LNCAP (cell line): ENCODE data around the gene SCYGR3.
"Not testable (repeated sequence)": the region's sequence is repeated elsewhere in the genome, so short reads cannot be mapped to it uniquely, and the experiment has no call there.

Experiments used
- TF ChIP-seq, protein P1 (sequence below): fragments of 450-650 bp; IDR thresholded peaks from 2 replicates; pipeline ENCODE4 v1.5.1; 2017; ENCODE audit warnings: mild to moderate bottlenecking

SCYGR3 gene

DNA sequence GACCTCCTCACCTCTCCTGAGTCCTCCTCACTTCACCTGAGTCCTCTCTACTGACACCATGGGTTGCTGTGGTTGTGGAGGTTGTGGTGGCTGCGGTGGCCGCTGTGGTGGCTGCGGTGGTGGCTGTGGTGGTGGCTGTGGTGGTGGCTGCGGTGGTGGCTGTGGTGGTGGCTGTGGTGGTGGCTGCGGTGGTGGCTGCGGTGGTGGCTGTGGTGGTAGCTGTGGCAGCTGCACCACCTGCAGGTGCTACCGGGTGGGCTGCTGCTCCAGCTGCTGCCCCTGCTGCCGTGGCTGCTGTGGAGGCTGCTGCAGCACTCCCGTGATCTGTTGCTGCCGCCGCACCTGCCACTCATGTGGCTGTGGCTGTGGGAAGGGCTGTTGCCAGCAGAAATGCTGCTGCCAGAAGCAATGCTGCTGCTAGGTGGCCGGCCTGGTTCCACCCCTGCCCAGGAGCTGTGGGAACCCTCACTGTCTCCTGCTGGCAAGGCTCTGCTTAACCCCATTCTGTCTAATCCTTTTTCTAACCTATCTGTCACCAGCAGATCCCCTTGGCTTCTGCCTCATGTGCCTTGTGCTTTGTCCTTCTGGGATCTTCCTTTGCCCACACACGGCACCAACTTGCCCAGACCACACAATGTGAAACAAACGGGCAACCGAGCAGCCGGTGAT lies 15.7 kb downstream of the SCYGR3 start, which contains the start of gene SCYGR2:
Gene SCYGR2, plus strand, starts transcription at position 59 of the 669 bp plus-strand sequence. Its CDS starts 0 bp downstream, at position 59.
- TF ChIP-seq, protein P1, sequence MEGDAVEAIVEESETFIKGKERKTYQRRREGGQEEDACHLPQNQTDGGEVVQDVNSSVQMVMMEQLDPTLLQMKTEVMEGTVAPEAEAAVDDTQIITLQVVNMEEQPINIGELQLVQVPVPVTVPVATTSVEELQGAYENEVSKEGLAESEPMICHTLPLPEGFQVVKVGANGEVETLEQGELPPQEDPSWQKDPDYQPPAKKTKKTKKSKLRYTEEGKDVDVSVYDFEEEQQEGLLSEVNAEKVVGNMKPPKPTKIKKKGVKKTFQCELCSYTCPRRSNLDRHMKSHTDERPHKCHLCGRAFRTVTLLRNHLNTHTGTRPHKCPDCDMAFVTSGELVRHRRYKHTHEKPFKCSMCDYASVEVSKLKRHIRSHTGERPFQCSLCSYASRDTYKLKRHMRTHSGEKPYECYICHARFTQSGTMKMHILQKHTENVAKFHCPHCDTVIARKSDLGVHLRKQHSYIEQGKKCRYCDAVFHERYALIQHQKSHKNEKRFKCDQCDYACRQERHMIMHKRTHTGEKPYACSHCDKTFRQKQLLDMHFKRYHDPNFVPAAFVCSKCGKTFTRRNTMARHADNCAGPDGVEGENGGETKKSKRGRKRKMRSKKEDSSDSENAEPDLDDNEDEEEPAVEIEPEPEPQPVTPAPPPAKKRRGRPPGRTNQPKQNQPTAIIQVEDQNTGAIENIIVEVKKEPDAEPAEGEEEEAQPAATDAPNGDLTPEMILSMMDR = not testable (repeated sequence)

DNA sequence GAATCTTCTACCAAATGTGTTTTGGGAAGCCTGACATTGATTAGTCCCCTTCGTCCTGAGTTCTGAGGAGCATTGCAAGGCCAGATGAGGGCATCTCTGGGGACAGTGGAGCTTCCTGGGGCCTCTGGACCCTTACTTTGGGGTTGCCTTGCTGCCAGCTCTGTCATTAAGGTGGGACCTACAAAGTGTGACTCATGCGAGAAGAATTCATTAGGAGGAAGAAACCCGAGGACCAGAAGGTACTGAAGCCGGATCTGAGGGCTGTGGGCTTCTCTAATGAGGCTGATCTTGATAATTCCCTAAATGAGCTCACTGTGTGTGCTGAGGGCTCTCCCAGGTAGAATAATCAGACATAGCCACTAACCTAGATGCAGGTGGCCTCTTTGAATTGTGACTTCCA lies 16.6 kb downstream of the SCYGR3 start:
- TF ChIP-seq, protein P1 = no peak

GRCh38 chr2:227597036-227597435 lies 17.6 kb downstream of the SCYGR3 start:
- TF ChIP-seq, protein P1 = no peak

GRCh38 chr2:227595797-227596196 lies 18.8 kb downstream of the SCYGR3 start:
- TF ChIP-seq, protein P1 = no peak

DNA sequence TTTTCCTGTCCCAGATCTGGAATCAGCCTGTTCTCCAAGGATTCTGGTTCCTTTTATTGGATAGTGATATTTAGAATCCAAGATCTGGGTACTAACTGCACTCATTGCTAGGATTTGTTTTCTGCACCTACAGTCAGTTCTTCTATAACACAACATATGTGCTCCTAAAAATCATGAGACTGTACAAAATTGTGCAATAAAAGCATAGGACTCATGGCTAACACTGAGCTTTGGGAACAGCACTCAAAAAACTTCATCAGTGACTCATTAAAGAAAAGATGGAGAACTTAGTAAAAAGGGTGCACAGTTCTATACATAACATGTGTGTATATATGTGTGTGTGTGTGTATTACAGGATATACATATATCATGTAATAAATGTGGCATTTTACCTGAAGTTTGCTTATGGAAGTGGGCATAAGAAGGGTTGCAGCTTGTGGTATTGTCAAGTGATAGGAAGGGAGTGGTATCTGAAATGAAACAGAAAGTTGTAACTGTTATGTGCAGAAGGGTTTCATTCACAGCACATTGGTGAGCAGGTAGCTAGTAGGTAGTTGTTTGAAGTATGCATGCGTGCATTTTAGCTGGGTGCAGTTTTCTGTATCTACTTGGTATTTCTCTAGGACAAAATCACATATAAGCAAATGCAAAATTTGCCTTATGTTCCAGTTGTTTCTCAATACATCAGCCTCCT lies 21.8 kb downstream of the SCYGR3 start:
- TF ChIP-seq, protein P1 = no peak

- TF ChIP-seq, protein P1 = no peak
These were observed 32.3 kb downstream of the SCYGR3 start for GRCh38 chr2:227582369-227582768.

DNA sequence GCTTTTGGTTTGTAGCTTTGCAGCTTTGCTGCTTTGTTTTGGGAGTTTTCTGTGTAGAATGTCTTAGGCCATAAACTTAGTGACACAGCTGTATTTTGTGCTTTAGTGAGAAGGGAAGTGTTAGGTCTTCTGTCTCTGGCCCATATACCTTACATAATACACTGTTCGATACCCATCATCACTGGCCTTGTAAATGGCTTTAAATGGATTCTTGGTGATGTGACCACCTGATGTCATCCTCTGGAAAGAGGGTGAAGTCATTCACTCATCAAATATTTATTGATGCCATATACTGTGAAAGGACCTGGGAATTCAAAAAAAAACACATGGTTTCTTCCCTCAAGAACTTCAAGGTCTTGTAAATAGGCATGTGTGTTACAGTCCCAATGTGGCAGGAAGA lies 34.8 kb downstream of the SCYGR3 start:
- TF ChIP-seq, protein P1 = no peak
